A549 (cell line): ENCODE results near the gene ANKRD63. TPM values are rescaled to one million over a fixed set of nuclear protein-coding genes. Genes with fewer than 3 reads are reported as not detected.

Experiments
- ATAC-seq, 2 experiments: fragments of 200-7000 bp in 1 of 2; fragments of >200 bp in 1 of 2; cut with Nextera tagmentation in 1 of 2; cut with Tn5 transposase in 1 of 2; 3 replicates each; pipeline versions ENCODE4 v1.8.0 to v1.9.1; 2018 to 2020; ENCODE audit warnings: mild to moderate bottlenecking in 1 of 2, moderate library complexity in 1 of 2
- CTCF ChIA-PET: fragments of 300-600 bp; sonication (Branson Sonifier 250); formaldehyde crosslinking; extraction: SDS; loops from one replicate; lab custom pipeline; 2021; ENCODE audit warnings: antibody characterized with exemption, inconsistent platforms; lab: Yijun Ruan, JAX
- POLR2A ChIA-PET: fragments of 350-600 bp; formaldehyde crosslinking; extraction: SDS; loops from one replicate; lab custom pipeline; 2021; ENCODE audit warnings: antibody characterized with exemption, inconsistent platforms; lab: Yijun Ruan, JAX
- DNase-seq, 2 experiments: peaks; one replicate each; pipeline versions ENCODE4 v3.0.0 to v3.0.0-alpha.2; 2011 to 2016; ENCODE audit warnings: low read depth in 1 of 2, low spot score in 1 of 2
- FAIRE-seq: peaks from 2 replicates; lab custom pipeline; 2011; peaks lifted over from hg19 to GRCh38; lab: Jason Lieb, UNC
- H3K27ac ChIP-seq, 2 experiments: fragments of >200 bp; sonication (Bioruptor Twin); formaldehyde crosslinking; 3 replicates each; pipeline ENCODE4 v1.5.1; 2016 to 2017
- H3K4me1 ChIP-seq: fragments of >200 bp; sonication (Bioruptor Twin); formaldehyde crosslinking; 3 replicates; pipeline ENCODE4 v1.6.1; 2016
- H3K4me2 ChIP-seq: fragments of >200 bp; sonication (Bioruptor Twin); formaldehyde crosslinking; 3 replicates; pipeline ENCODE4 v1.6.1; 2016
- H3K4me3 ChIP-seq: fragments of >200 bp; sonication (Bioruptor Twin); formaldehyde crosslinking; 3 replicates; pipeline ENCODE4 v1.5.1; 2016
- H3K9me3 ChIP-seq: fragments of >200 bp; sonication (Bioruptor Twin); formaldehyde crosslinking; 3 replicates; pipeline ENCODE4 v1.6.1; 2016
- CHD2 ChIP-seq: fragments of 150-350 bp; IDR thresholded peaks from 2 replicates; pipeline ENCODE4 v1.6.1; 2014; ENCODE audit warnings: low read length; ENCODE audit not compliant: partially characterized antibody
- E2F6 ChIP-seq: IDR thresholded peaks from 2 replicates; pipeline ENCODE4 v1.6.1; 2012; ENCODE audit warnings: low read depth, borderline replicate concordance
- EHF ChIP-seq: fragments of 250-450 bp; sonication (Bioruptor Pico); IDR thresholded peaks from 2 replicates; pipeline ENCODE4 v1.5.0; 2020; ENCODE audit warnings: mild to moderate bottlenecking
- EP300 ChIP-seq, 2 experiments: fragments of >200 bp; sonication (Bioruptor Twin); formaldehyde crosslinking; IDR thresholded peaks; 2 replicates in 1 of 2; 3 replicates in 1 of 2; pipeline ENCODE4 v1.6.1; 2016 to 2017
- FOSL2 ChIP-seq, 2 experiments: fragments of 450-650 bp in 1 of 2; fragments of >200 bp in 1 of 2; sonication (Bioruptor Twin) in 1 of 2; formaldehyde crosslinking; IDR thresholded peaks; 2 replicates each; pipeline versions ENCODE4 v1.5.0 to v1.6.1; 2016 to 2020; ENCODE audit warnings: mild to moderate bottlenecking in 1 of 2, moderate library complexity in 1 of 2
- HES2 ChIP-seq: fragments of >200 bp; sonication (Bioruptor Twin); formaldehyde crosslinking; IDR thresholded peaks from 2 replicates; pipeline ENCODE4 v1.6.1; 2016
- HOXA7 ChIP-seq: fragments of 250-450 bp; sonication (Bioruptor Pico); IDR thresholded peaks from 2 replicates; pipeline ENCODE4 v1.5.0; 2020; ENCODE audit warnings: mild to moderate bottlenecking, moderate library complexity
- HOXB5 ChIP-seq: fragments of 250-450 bp; sonication (Bioruptor Pico); IDR thresholded peaks from 2 replicates; pipeline ENCODE4 v1.5.0; 2020; ENCODE audit warnings: mild to moderate bottlenecking, moderate library complexity
- JUN ChIP-seq, 2 experiments: fragments of >200 bp; sonication (Bioruptor Twin); formaldehyde crosslinking; IDR thresholded peaks; 2 replicates in 1 of 2; 3 replicates in 1 of 2; pipeline ENCODE4 v1.6.1; 2016 to 2017
- MAFK ChIP-seq: fragments of 450-650 bp; IDR thresholded peaks from 2 replicates; pipeline ENCODE4 v1.6.1; 2014; ENCODE audit not compliant: partially characterized antibody
- MAZ ChIP-seq: fragments of 150-350 bp; IDR thresholded peaks from 2 replicates; pipeline ENCODE4 v1.6.1; 2014; ENCODE audit warnings: antibody characterized with exemption, low read depth, low read length, borderline replicate concordance
- MYC ChIP-seq: IDR thresholded peaks from 2 replicates; pipeline ENCODE4 v1.6.1; 2012; ENCODE audit warnings: mild to moderate bottlenecking, inconsistent platforms, low read length, improper control_type of control experiment, borderline replicate concordance
- NPAS2 ChIP-seq: fragments of 250-450 bp; sonication (Bioruptor Pico); IDR thresholded peaks from 2 replicates; pipeline ENCODE4 v1.8.0; 2022; ENCODE audit warnings: mild to moderate bottlenecking, moderate library complexity, borderline replicate concordance
- NR3C1 ChIP-seq: fragments of >200 bp; sonication (Bioruptor Twin); formaldehyde crosslinking; IDR thresholded peaks from 3 replicates; pipeline ENCODE4 v1.6.1; 2017
- PBX3 ChIP-seq: IDR thresholded peaks from 2 replicates; pipeline ENCODE4 v1.6.1; 2012
- POLR2A ChIP-seq: IDR thresholded peaks from 2 replicates; pipeline ENCODE4 v1.6.1; 2012; ENCODE audit warnings: mild to moderate bottlenecking, low read length
- POLR2AphosphoS2 ChIP-seq: conservative IDR thresholded peaks from 2 replicates; pipeline ENCODE4 v1.6.1; 2012; ENCODE audit warnings: low read length, improper control_type of control experiment, inconsistent platforms
- RARB ChIP-seq: fragments of 250-450 bp; sonication (Bioruptor Pico); IDR thresholded peaks from 2 replicates; pipeline ENCODE4 v1.8.0; 2021; ENCODE audit warnings: mild to moderate bottlenecking, moderate library complexity
- REST ChIP-seq: fragments of 200-600 bp; sonication (generic); IDR thresholded peaks from 2 replicates; pipeline ENCODE4 v1.6.1; 2016; ENCODE audit warnings: antibody characterized with exemption, mild to moderate bottlenecking, moderate library complexity
- RFX5 ChIP-seq: fragments of 450-650 bp; IDR thresholded peaks from 2 replicates; pipeline ENCODE4 v1.7.1; 2014; ENCODE audit warnings: antibody characterized with exemption, mild to moderate bottlenecking, moderate library complexity
- SMC3 ChIP-seq: fragments of >200 bp; sonication (Bioruptor Twin); formaldehyde crosslinking; IDR thresholded peaks from 3 replicates; pipeline ENCODE4 v1.6.1; 2018; ENCODE audit warnings: inconsistent platforms
- SREBF2 ChIP-seq: fragments of 450-650 bp; IDR thresholded peaks from 2 replicates; pipeline ENCODE4 v1.6.1; 2014; ENCODE audit warnings: mild to moderate bottlenecking, moderate library complexity
- TFCP2L1 ChIP-seq: fragments of 250-450 bp; sonication (Bioruptor Pico); IDR thresholded peaks from 2 replicates; pipeline ENCODE4 v1.5.0; 2021; ENCODE audit warnings: mild to moderate bottlenecking
- ZC3H11A ChIP-seq: fragments of 450-650 bp; IDR thresholded peaks from 2 replicates; pipeline ENCODE4 v1.6.1; 2014; ENCODE audit warnings: antibody characterized with exemption, mild to moderate bottlenecking
- ZNF302 ChIP-seq: fragments of 250-450 bp; sonication (Bioruptor Pico); IDR thresholded peaks from 2 replicates; pipeline ENCODE4 v1.9.0; 2021; ENCODE audit warnings: inconsistent platforms, mild to moderate bottlenecking, moderate library complexity
- WGBS: methylation state at CpG from one replicate; pipeline ENCODE4 v1.1.6; 2017; ENCODE audit errors: missing lambda C conversion rate; 5-methylcytosine and 5-hydroxymethylcytosine counted together
- polyA plus RNA-seq, 4 experiments: library from polyadenylated mRNA; depleted of rRNA in 3 of 4; stranded (reverse); fragments of >200 nt; fragmentation: RNase III in 1 of 4; extraction: RNeasy Plus Mini Kit Qiagen cat#74134 plus additional on column Dnase treatment in 1 of 4; gene quantifications; 2 replicates in 3 of 4; 3 replicates in 1 of 4; pipeline ENCODE4 v1.2.3, GENCODE V29; 2011 to 2017

The ANKRD63 gene
- polyA plus RNA-seq, 2 of the 4 experiments (the other 2 are of a cell fraction): 0.25 TPM; not detected in 1

- TF ChIP-seq POLR2AphosphoS2 (no peak), JUN (IDR thresholded peaks at IDR 0.05) (no peak), E2F6 (no peak), PBX3 (no peak), EHF (CRISPR knock-in tag) (no peak), NPAS2 (CRISPR knock-in tag) (no peak), ZC3H11A (no peak), CHD2 (no peak), RFX5 (no peak), HOXA7 (CRISPR knock-in tag) (no peak), MAZ (no peak), EP300 (IDR thresholded peaks at IDR 0.05) (no peak), TFCP2L1 (CRISPR knock-in tag) (no peak), SREBF2 (no peak), MAFK (no peak), REST (no peak)
- WGBS: 83% methylated on average over 1 of the region's 4 CpGs
- ATAC-seq: peak; percentile 45 to 60; a peak in 4 of 6 replicates
- H3K9me3 ChIP-seq: no peaks in the 10 kb centered on the region
- peak; percentile 31 to 42 for DNase-seq
- ChIA-PET CTCF (interaction anchor here (0.8 to 7.2 kb wide), 11 partner anchors 8 to 134 kb away, joined by 3 to 55 read pairs (median 6); partner anchors contain the start of gene PLCB2), POLR2A (no interaction called here)
- peak overlapping the region; percentile 30; the same call in 1 of the 3 replicates for H3K4me2 ChIP-seq
- H3K4me1 ChIP-seq: peaks cover 15% of the 10 kb centered on the region; the same call in 2 of the 3 replicates
- no peak for FAIRE-seq
- no peak overlapping the region for H3K4me3 ChIP-seq
- H3K27ac ChIP-seq: 0 out of 6 replicates have a peak overlapping the region, but pooled peaks of 1 of the 2 experiments have one; percentile 9
Observed at GRCh38 chr15:40287968-40288367, 5.1 kb upstream of the ANKRD63 start.

- H3K4me1 ChIP-seq: peaks cover 15% of the 10 kb centered on the region; the same call in 2 of the 3 replicates
- DNase-seq (no peak), FAIRE-seq (no peak), ATAC-seq (no peak)
- CTCF ChIA-PET: interaction anchor here (0.9 to 7.2 kb wide), 7 partner anchors 14 to 70 kb away, joined by 3 to 55 read pairs (median 7); partner anchors contain the start of gene PLCB2
- H3K9me3 ChIP-seq: no peaks in the 10 kb centered on the region
- no peak overlapping the region for H3K27ac ChIP-seq
- no peak overlapping the region for H3K4me3 ChIP-seq
- peak overlapping the region; percentile 30; the same call in 1 of the 3 replicates for H3K4me2 ChIP-seq
- 82% methylated on average over 3 of the region's 3 CpGs for WGBS
- POLR2A ChIA-PET: no interaction called here
- TF ChIP-seq HES2 (no peak), TFCP2L1 (CRISPR knock-in tag) (no peak), POLR2A (no peak), RARB (CRISPR knock-in tag) (no peak), NR3C1 (no peak), MAZ (no peak), MYC (no peak), HOXB5 (CRISPR knock-in tag) (no peak), SMC3 (no peak), FOSL2 (IDR thresholded peaks at IDR 0.05) (no peak), FOSL2 (CRISPR knock-in tag; IDR thresholded peaks at IDR 0.05) (no peak), ZNF302 (no peak), NPAS2 (CRISPR knock-in tag) (no peak)
Observed at GRCh38 chr15:40287505-40287904, 4.6 kb upstream of the ANKRD63 start.
